ENCODE data around the gene POLE.

The POLE gene

GRCh38 chr12:132687211-132688164 lies at the start of gene POLE, which contains the start of gene PXMP2:
Gene POLE, minus strand, starts transcription at chr12:132687342. Its CDS starts 27 bp downstream, at chr12:132687315.
Gene PXMP2, plus strand, starts transcription at chr12:132687587. Its CDS starts 84 bp downstream, at chr12:132687671.
- DNase-seq, result peak; percentile 99

DNA sequence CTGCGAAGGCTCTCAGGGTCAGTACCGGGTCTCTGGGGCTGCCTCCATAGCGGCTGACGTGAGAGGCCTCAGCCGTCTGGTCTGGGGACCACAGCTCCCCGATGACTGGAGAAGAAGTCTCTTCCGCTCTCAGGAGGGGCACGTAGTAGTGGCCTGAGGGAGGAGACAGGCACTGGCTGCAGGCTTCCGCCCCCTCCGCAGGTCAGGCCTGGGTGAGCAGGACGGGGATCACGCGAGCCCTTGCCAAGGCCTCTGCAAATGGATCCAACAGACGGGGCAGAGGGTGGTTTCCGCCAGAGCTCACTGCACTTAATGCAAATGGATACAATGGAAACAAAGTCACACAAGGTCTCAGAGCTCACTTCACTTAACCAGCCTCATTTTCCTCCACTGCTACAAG lies 49.8 kb upstream of the POLE start:
- DNase-seq, result no peak

DNA sequence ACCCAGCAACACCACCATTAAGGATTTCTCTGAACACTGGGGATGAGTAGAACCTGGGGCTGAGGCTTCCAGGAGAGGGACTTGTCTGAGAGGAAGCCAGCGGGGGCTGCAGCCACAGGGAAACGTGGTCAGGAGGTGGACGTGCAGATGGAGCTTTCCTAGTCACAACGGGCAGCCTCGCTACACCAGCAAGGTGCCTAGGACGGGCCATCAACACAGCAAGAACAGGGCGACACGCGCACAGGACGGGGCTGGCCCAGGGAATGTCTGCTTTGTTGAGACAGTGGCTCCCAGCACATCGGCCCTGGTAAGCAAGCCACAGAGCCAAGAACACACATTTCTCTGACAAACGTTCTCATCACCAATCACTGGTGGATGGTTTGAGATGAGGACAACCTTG lies 49.2 kb upstream of the POLE start:
- DNase-seq, result no peak

DNA sequence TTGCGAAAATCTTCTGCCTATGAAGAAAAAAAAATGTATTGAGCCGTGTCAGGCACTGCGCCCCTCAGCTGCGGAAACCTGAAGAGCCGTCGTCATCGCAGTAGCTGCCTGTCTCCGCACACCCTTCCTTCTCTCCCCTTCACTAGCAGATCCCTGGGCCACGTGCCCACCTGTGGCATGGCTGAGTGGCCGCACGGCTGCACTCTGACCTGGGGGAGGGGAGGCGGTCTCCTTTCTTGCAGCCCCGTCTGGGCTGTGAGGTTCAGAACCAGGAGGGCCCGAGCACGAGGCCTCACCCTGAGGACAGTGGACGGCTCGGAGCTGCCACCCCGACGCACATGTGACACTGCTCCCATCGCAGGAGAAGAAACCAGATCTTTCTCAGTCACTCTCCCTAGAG lies 48.4 kb upstream of the POLE start:
- no peak for DNase-seq

DNA sequence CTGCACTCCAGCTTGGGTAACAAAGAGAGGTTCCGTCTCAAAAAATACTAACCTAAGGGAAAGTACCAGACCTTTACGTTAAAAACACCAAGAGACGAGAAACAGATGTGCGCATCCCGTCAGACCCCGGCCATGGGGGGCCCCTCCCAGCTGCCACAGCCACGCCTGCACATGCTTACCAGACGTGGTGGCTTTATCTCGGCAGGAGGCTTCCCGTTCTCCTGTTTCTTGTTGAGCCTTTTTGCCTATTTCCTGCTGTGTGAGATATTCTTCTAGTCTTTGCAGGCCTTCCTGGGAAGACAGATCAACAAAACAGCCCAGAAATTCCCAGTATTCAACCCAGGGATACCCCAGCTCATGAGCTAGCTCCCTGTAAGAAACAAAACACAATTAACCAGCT lies 47.1 kb upstream of the POLE start:
- no peak for DNase-seq

- DNase-seq, result no peak
Observed at GRCh38 chr12:132731574-132731973, 44.4 kb upstream of the POLE start.

GRCh38 chr12:132730353-132730752 lies 43.2 kb upstream of the POLE start:
- no peak for DNase-seq

- no peak for DNase-seq
Observed at GRCh38 chr12:132729541-132730320, 42.6 kb upstream of the POLE start.

DNA sequence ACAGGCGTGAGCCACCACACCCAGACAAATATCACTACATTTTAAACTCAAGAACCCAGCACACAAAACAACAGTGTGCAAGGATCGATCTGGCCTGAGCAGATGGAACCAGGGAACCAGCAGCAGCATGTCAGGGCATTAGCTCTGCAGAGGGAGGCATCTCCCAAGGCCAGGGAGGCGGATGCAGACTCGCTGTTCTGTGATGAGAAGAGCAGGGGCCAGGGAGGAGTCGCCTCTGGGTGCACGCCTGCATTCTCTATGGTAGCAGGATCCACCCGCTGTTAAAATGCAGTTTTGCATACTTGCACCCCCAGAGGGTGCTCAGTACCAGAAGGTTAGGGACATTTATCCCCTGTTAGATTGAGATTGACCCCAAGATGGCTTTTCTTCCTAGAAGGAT lies 41.4 kb upstream of the POLE start:
- no peak for DNase-seq

DNA sequence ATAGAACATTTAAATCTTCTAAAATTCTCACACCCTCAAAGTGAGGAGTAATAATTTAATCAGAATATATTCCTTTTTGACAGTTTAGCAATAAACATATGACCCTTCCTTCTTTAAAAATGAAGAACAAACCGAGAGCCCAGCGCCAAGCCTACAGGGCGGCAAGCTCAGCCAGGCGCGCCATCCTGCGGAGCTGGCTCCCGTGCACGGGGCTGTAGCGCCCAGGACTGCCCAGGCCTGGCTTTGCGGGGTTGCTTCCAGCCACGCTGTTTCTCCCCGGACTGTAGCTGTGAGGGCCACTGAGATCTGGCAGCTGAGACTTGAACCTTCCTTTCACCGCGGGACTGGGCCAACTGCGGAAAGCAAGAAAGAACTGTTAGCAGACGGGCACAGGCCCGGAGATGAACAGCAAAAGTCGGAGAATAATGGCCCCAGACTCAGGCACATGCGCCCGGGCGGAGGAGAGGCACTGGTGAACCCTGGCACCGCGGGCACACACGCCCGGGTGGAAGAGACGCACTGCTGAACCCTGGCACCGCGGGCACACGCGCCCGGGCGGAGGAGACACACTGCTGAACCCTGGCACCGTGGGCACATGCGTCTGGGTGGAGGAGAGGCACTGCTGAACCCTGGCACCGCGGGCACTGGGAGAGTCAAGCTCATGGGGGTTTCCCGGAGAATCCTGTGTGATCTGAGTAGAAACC lies 40.1 kb upstream of the POLE start:
- no peak for DNase-seq

DNA sequence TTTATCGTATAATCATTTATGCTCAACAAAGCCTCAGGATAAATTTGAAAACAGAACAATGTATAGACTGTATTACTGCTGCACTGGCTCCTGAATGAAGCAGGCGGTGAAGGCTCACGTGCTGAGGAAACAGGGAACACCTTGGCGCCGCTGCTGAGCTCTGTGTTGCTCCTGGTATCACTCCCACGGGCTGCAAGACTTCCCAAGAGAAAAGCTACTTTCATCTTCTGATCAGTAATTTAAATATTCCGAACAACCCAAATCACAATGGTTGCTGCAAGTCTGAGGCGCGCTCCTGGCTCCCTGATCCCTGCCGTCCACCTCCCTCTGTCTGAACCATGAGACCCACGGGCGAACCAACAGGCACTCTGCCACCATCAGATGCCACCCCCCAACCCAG lies 39.2 kb upstream of the POLE start:
- DNase-seq, result no peak

DNA sequence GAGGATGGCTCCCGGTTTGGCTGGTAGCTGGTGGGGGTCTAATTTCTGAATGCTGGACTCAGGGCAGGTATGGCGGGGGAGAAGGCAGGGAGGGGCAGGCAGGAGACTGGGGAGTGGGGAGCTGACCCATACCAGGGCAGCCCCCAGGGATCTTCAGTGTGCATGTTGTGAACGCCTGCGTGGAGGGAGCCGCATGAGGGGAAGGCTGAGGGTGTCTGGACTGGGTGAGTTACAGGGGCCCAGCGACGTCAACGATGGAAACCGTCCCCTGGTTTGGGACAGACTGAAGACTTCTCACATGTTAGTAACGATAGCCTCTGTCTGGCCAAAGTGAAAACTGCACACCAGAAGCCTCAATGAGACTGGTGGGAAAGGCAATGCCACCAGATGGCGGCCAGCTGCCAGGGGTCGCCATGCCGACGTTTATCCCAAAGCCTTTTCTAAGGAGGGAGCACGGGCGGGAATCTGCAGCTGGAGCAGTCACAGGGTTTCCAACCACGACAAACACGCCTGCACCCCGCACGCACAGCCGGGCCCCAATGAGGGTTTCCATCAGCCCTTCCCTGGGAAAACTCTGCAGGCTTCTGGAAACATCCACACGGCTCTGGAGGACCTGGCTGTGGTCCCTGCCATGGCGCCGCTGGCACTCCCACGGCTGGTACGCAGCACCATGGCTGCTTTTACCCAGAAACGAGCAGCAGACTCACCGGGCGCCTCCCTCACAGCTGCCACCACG lies 37.5 kb upstream of the POLE start:
- no peak for DNase-seq

DNA sequence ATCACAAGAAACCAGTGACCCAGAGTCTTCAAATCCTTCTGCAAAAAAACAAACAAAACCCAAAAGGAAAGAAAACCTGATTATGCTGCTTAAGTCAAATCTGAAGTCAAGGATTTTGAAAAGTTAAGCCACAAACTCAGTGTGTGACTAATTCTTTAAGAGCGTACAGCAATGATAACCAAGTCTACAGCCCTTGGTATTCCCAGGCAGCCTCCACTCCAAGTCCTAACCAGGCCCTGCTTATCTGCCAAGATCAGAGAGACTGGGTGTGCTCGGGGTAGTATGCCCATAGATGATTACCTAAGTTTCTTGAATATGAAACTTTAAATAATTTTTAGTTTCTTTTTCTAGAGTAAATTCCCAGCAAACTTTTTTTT lies 36.6 kb upstream of the POLE start:
- no peak for DNase-seq

- no peak for DNase-seq
Observed at GRCh38 chr12:132723015-132723763, 36.0 kb upstream of the POLE start.

GRCh38 chr12:132720606-132721345 lies 33.6 kb upstream of the POLE start:
- DNase-seq, result no peak

- no peak for DNase-seq
Observed at GRCh38 chr12:132719954-132720324, 32.8 kb upstream of the POLE start.

DNA sequence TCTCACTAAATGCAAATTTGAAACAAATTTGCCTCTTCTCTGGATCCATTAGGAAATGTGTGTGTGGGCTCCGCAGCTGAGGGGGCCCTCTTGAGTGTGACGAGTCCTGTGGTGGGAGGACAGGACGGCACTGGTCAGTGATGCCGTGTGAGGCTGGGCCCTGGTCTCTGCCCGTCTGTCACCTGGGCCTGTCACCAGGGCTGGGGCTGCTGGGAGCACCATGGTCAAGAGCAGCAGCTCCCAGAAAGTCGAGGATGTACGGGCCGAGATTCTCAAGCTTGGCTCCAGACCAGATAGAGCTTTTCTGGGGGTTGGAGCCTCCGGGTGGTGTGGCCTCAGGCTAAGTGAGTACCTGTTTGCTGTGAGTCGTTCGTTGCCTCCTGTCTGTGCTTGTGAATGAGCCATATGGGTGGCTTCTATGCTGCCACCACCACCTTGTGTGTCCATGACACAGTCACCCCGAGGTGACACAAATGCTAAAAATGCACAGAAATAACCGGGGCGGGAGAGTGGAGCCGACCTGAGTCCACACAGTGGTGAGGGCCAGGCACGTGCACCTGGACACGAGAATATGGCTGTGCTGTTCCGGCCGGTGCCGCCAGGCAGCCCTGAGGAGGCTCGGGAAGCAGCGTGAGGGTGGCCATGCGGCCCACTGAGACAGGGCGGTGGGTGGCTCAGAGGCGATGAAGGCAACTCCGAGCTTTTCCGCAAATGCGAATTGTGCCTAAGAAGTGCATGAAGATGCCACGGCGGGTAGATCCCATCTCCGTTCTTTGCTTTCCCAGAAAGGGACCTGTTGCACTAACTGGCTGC lies 32.2 kb upstream of the POLE start:
- no peak for DNase-seq

- no peak for DNase-seq
Observed at GRCh38 chr12:132718644-132719043, 31.5 kb upstream of the POLE start.

DNA sequence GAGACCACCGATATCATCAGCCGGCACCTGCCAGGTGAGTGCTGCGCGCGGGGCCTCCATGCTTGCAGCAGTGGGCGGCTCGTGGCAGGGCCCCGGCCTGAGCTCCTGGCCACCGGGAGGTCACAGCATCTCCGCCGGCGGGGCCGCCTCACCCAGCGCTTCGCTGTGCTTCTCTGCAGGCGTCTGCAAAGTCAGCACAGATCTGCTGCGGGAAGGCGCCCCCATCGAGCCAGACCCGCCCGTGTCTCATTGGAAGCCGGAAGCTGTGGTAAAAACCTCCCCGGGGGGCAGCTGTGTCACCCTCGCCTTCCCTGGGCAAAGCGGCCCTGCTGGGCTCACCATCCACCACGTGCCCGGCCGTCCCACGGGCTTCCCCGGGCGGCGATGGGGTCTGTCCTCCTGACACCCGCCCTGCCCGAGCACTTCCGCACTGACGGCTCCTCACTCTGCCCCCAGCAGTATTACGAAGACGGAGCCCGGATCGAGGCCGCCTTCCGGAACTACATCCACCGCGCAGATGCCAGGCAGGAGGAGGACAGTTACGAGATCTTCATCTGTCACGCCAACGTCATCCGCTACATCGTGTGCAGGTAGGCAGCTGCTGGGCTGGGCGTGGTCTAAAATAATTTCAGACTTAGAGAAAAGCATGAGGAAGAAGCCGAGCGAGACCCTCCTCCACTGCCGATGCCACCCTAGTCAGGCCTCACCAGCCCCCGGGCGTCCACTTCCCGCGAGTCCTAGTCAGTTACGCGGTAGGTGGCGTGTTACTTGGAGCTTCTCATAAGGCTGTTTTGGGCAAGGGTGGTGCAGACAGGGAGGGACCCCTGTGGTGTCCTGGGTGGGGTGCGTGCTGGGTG lies 30.6 kb upstream of the POLE start:
- DNase-seq, result no peak

Measured in suppressor macrophage treated with lipopolysaccharide for 4 hours (primary cell).